Daoy (cell line): ENCODE data around the gene ARID3C. TPM values are rescaled to one million over a fixed set of nuclear protein-coding genes. Genes with fewer than 3 reads are reported as not detected.

Experiments
- DNase-seq: peaks from one replicate; pipeline ENCODE4 v3.0.0-alpha.2; 2015; ENCODE audit warnings: low read depth
- total RNA-seq: library from RNA; depleted of rRNA; stranded (reverse); fragments of >200 nt; shearing (Covaris generic); gene quantifications from 2 replicates; pipeline ENCODE4 v1.2.3, GENCODE V29; 2014; rRNA removed

ARID3C gene
- total RNA-seq, 1 experiment from 2014 or later: not detected

DNA sequence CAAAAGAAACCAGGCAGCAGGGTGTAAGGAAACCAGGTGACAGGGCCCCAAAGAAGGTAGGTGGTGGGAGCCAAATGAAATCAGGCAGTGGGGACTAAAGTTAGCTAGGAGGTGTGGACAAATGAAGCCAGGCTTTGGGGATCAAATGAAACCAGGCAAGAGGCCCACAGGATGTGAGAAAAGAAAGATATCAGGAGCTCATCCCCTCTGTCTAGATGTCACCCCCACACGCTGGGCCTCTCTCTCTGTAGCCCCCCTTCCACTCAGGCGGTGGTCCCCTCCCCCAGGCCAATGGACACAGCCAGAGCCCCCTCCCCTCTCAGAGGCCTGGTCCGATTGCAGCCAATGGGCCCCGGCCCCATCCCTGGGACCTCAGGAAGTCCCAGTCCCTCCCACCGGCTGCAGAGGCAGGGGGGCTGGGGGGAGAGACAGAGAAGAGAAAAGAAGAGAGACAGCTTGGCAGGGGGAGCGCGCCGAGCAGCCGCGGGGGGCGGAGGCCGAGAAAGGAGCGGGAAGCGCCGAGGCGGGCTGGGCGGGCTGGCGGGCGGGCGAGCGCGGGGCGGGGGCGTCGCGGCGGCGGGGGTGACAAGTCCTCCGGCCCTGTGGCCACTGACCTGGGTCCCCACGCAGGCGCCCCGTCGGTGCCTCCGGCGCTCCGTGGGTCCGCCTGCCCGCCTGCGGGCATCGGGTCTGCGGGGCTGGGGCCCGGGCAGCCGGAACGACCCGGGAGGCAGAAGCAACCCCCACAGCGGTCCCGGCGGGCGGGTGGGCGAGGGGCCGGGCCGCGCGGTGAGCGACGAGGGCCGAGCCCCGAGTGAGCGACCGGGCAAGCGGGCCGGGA is 51.2 kb downstream of the ARID3C start:
- no peak for DNase-seq

- DNase-seq: no peak
Observed at GRCh38 chr9:34576597-34577399, 52.1 kb downstream of the ARID3C start.

- no peak for DNase-seq
Observed at GRCh38 chr9:34575862-34576596, 52.8 kb downstream of the ARID3C start.

DNA sequence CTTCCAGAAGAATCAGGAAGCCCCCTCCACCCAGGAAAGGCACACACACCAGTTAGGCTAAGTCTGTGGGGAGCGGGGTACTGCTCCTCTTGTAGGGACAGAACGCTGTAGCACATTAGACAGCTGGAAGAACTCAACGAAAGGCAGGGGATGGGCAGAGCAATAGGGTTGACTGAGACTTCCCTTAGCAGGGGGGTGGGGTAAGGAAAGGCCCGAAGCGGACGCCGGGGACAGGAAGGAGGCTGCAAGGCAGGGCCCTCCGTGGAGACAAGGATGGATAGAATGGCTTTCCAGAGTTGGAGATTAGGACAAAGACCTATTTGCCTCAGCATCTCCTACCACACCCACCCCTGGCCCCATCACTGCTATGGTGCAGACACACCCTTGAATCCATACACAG is 53.6 kb downstream of the ARID3C start:
- DNase-seq: no peak

GRCh38 chr9:34574571-34574970 is 54.3 kb downstream of the ARID3C start:
- no peak for DNase-seq

DNA sequence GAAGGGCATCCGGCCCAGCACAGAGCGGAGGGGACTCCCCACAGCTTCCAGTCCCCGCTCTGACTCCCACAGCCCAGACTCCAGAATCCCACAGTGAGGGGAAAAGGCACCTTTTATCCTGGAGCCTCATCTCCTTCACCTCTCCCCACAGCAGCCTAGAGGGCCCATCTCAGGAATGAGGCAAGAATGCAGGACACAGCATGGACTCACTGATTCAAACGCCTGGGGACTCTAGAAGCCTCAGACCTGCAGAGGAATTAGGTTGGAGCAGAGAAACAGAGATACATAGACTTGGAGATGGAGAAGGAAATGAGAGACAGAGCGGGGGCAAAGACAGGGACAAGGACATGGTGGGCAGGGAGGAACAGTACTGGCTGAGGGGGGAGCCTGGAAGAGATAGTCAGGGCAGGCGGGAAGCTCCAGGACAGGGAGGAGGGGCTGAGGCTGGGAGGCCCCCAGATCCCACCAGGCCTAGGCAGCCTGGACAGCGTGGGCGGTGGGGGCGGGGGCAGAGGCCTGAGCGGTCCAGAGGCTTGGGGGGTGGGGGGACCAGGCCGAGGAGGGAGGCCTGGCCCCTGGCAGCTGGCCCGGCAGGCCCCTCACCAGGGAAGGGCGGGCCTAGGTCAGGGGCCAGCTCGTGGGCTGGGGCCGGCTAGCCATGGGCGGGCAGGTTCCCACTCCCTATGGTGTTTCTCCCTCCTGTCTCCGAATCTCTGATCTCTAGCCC is 55.1 kb downstream of the ARID3C start:
- no peak for DNase-seq

GRCh38 chr9:34572628-34573027 is 56.2 kb downstream of the ARID3C start:
- DNase-seq: no peak

DNA sequence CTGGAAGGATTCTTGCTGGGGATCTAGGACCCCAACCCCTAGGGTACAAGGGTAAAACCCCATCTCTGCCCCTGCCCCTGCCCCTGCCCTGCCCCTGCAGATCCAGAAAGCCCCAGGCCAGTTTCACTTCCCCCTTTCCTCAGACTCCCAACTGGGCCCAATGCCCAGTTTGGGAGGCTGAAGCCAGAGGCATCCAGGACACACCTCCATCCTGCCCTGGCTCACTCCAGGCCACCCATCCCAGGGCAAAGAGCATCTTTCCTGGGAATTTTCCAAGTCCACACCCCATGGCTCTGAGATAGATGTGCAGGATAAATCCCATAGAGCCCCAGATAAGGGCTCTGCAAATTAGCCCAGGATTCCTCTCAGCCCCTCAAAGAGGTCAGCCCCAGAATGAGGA is 56.8 kb downstream of the ARID3C start:
- no peak for DNase-seq

- DNase-seq: no peak
Observed at GRCh38 chr9:34571481-34571810, 57.4 kb downstream of the ARID3C start.

Other genes with a start within 250 kb of the ARID3C start
- 14.9 and 16.2 TPM in 2 replicates for gene FAM219A, start 170.5 kb downstream of the ARID3C start, total RNA-seq
- not detected in 2 replicates for gene DNAI1, start 170.3 kb downstream of the ARID3C start, total RNA-seq
- gene ENHO, start 106.1 kb downstream of the ARID3C start, total RNA-seq: 0.24 and 1.9 TPM in 2 replicates
- 1.6 TPM in 1 of 2 replicates, not detected in the other for gene CNTFR, start 39.3 kb downstream of the ARID3C start, total RNA-seq
- 22.0 and 30.8 TPM in 2 replicates for gene RPP25L, start 17.0 kb downstream of the ARID3C start, total RNA-seq
- gene DCTN3, start 8.6 kb downstream of the ARID3C start, total RNA-seq: 99.6 and 157 TPM in 2 replicates
- gene SIGMAR1, start 8.7 kb upstream of the ARID3C start, total RNA-seq: 72.3 and 88.6 TPM in 2 replicates
- 8.2 and 20.2 TPM in 2 replicates for gene GALT, start 17.6 kb upstream of the ARID3C start, total RNA-seq
- 6.1 and 9.0 TPM in 2 replicates for gene IL11RA, start 23.1 kb upstream of the ARID3C start, total RNA-seq
- not detected in 2 replicates for gene CCL27, start 33.6 kb upstream of the ARID3C start, total RNA-seq
- not detected in 2 replicates for gene CCL19, start 62.2 kb upstream of the ARID3C start, total RNA-seq
- not detected in 2 replicates for gene CCL21, start 81.1 kb upstream of the ARID3C start, total RNA-seq